Measurements from ENCODE around the gene RHOD.
A peak's percentile ranks its signal among the peaks of the same experiment; 100 is the strongest.

Gene RHOD

DNA sequence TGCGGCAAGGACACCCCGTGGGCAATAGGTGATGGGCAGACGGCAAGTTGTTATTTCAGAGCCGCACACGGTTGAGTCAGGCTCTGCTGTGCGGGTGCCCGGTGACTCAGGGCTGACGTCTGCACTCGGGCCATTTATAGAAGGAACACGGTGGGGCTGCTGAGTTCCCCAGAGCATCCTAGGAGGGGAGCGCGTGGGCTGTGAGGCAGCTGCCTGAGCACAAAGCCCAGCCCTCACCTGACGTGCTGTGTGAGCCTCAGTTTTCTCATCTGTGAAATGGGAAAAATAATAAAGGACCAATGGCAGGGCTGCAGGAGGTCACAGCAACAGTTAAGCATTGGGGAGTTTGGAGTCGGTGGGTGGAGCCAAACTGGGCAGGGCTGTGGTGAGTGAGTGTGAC, 11.3 kb upstream of the RHOD start:
- H3K4me3 ChIP-seq (ENCODE audit: low read depth, low read length) = no peak overlapping the region
- TF ChIP-seq, protein P1, sequence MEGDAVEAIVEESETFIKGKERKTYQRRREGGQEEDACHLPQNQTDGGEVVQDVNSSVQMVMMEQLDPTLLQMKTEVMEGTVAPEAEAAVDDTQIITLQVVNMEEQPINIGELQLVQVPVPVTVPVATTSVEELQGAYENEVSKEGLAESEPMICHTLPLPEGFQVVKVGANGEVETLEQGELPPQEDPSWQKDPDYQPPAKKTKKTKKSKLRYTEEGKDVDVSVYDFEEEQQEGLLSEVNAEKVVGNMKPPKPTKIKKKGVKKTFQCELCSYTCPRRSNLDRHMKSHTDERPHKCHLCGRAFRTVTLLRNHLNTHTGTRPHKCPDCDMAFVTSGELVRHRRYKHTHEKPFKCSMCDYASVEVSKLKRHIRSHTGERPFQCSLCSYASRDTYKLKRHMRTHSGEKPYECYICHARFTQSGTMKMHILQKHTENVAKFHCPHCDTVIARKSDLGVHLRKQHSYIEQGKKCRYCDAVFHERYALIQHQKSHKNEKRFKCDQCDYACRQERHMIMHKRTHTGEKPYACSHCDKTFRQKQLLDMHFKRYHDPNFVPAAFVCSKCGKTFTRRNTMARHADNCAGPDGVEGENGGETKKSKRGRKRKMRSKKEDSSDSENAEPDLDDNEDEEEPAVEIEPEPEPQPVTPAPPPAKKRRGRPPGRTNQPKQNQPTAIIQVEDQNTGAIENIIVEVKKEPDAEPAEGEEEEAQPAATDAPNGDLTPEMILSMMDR (IDR thresholded peaks at IDR 0.05; ENCODE audit: low read depth, low read length) = no peak

DNA sequence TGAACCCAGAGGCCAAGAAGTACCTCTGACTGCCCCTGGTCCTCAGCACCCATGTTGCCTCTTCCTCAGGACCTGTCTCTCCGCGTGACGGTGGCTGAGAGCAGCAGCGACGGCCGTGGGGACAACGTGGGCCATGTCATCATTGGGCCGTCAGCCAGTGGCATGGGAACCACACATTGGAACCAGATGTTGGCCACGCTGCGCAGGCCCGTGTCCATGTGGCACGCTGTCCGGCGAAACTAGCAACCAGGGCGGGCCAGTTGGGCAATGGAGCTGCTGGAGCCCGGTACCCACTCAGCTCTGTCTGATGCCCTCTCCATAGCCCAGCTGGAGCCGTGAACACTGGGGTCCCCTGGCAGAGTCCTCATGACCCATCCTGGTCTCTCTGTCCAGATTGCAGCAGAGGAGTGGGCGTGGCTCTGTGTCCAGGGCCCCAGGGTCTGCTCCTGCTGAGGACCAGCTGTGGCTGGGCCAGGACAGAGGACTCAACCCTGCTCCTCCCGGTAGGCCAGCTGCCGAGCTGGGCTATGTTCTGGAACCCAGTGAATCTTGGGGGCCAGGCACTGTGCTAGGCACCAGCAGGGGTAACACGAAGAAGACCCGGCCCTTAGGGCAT, 8.0 kb upstream of the RHOD start:
- TF ChIP-seq, protein P1 (IDR thresholded peaks at IDR 0.05; ENCODE audit: low read depth, low read length) = no peak
- no peak overlapping the region for H3K4me3 ChIP-seq (ENCODE audit: low read depth, low read length)

DNA sequence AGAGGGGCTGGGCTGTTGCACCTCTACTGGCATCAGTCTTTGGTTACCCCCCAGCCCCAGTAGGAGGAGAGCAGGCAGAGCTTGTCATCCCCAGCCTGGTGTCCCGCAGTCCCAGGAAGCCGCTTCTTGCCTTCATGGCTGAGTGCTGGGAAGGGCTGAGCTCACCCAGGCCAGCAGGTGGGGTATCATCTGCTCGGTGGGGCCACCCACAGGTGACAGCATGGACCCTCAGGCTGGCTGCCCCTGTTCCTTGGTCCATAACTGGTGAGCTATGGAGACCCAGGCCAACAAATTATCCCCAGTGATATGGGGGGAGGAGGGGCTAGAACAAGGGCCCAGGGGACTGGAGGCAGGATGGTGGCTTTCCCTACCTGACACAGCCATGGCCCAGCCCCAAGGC, 6.5 kb upstream of the RHOD start:
- H3K4me3 ChIP-seq (ENCODE audit: low read depth, low read length) = no peak overlapping the region
- TF ChIP-seq, protein P1 (IDR thresholded peaks at IDR 0.05; ENCODE audit: low read depth, low read length) = no peak

DNA sequence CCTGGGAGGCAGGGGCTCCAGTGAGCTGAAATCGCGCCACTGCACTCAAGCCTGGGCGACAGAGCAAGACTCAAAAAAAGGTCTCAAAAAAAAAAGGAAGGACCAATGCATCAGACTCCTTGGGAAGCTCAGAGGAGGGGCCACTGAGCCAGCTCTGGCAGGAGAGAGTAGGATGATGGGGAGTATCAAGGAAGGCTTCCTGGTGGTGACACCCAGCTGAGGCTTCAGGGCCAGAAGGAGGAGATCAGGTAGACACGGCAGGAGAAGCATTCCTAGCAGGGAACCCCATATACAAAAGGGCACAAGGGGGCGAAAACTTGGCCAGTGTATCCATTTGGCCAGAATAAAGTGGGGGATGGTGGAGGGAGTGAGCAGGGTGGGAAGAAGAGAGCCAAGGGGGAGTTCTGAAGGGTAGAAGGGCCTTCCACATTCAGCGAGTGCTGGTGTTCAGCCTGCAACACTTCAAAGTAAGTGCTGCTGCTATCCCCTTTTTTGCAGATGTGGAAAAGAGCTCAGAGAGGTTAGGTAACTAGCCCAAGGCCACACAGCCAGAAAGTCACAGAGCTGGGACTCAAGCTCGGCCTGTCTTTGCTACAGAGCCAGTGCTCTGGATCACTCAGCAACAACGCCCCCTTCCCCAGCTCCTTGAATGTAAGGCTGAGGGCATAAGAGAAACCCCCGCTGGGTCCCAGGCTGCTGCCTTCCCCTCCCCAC, 5.3 kb upstream of the RHOD start:
- H3K4me3 ChIP-seq (ENCODE audit: low read depth, low read length) = no peak overlapping the region
- TF ChIP-seq, protein P1 (IDR thresholded peaks at IDR 0.05; ENCODE audit: low read depth, low read length) = no peak

DNA sequence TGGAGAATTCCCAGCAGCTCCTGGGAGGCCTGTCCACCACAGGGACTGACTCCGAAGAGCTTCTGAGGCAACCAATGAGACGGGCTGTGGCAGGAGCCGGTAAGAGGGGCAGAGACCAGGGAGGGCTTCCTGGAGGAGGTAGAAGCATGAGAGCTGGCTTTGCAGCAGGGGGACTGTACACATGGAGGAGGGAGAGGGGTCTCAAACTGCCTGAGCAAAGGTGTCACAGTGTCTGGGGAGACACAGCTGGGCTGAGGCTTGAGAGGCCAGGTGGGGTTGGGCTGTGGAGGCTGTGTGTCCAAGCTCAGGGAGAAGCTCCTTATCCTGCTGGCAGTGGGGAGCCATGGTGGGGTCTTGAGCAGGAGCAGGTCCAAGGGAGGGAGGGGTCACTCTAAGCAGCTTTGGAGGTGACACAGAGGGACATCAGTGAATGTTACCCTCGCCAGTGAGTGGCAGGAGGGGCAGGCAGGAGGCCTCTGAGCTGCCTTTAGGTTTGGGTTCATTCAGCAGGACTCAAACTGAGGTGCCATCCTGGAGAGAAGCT, 4.6 kb upstream of the RHOD start:
- no peak overlapping the region for H3K4me3 ChIP-seq (ENCODE audit: low read depth, low read length)
- TF ChIP-seq, protein P1 (IDR thresholded peaks at IDR 0.05; ENCODE audit: low read depth, low read length) = no peak

DNA sequence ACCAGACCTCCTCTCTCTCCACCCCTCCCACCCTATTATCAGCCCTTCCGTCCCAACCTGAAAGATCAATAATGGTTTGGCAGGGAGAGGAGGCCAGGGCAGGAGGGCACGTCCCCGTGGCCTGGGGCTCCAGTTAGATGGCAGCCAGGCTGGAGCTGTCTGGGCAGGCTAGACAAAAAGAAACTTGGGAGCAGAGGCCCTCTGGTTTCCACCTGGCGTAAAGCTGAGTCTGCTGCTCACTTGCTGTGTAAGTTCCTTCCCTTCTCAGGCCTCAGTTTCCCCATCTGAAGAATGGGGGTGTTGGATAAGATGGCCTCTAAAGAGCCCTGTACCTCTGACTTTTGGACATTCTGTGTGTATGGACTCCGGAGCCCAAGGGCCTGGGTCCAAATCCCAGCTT, 3.8 kb upstream of the RHOD start:
- H3K4me3 ChIP-seq (ENCODE audit: low read depth, low read length) = no peak overlapping the region
- TF ChIP-seq, protein P1 (IDR thresholded peaks at IDR 0.05; ENCODE audit: low read depth, low read length) = no peak

DNA sequence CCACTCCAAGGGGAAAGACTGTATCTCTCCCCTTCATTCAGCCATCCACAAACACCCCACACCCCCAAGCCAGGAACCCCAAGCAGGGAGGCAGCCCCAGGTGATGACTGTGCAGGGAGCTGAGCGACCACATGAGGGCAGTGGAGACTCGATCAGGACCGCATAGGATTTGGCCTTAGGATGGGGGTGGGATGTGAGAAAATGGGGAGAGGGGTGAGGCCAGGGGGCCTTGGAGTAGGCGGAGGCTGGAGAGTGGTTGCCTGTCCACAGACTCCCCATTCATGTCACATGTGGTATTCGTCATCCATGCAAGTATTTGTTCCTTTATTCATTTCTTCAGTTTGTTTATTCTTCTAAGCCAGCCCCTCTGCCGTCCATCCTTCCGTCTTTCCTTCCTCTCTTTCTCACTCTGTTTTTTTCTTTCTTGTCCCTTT, 2.7 kb upstream of the RHOD start:
- H3K4me3 ChIP-seq (ENCODE audit: low read depth, low read length) = no peak overlapping the region
- TF ChIP-seq, protein P1 (IDR thresholded peaks at IDR 0.05; ENCODE audit: low read depth, low read length) = peak; percentile 82

Measured in WI38 (cell line).